Ovary (tissue), 9 donors: ENCODE measurements around the gene ST3GAL3. TPM values are rescaled to one million over a fixed set of nuclear protein-coding genes. Genes with fewer than 3 reads are reported as not detected.

ENCODE experiments used
- DNase-seq, 5 donors: peaks; one replicate each; pipeline ENCODE4 v3.0.0-alpha.2; 2019 to 2020
- H3K27ac ChIP-seq, 2 donors: fragments of 200-600 bp; one replicate each; pipeline versions ENCODE4 v1.5.1 to v1.8.0; 2019 to 2022
- H3K27me3 ChIP-seq: fragments of 200-600 bp; one replicate; pipeline ENCODE4 v1.8.0; 2022
- H3K36me3 ChIP-seq: fragments of 200-600 bp; sonication (generic); one replicate; pipeline ENCODE4 v1.5.1; 2019
- H3K4me1 ChIP-seq: one replicate; pipeline ENCODE4 v1.8.1; 2013; ENCODE audit warnings: mild to moderate bottlenecking, moderate library complexity; ENCODE audit not compliant: insufficient read depth
- H3K4me3 ChIP-seq: fragments of 200-600 bp; sonication (generic); one replicate; pipeline ENCODE4 v1.5.1; 2017
- H3K9me3 ChIP-seq, 2 donors: fragments of 200-600 bp in 1 of 2; sonication (generic) in 1 of 2; one replicate each; pipeline versions ENCODE4 v1.5.1 to v1.8.1; 2013 to 2019; ENCODE audit warnings: mild to moderate bottlenecking in 1 of 2, moderate library complexity in 1 of 2
- CTCF ChIP-seq, 3 donors: fragments of 450-650 bp in 2 of 3; fragments of 200-600 bp in 1 of 3; IDR thresholded peaks; one replicate each; pipeline versions ENCODE4 v1.5.1 to v1.8.0; 2016 to 2022; ENCODE audit warnings: antibody characterized with exemption in 3 of 3, mild to moderate bottlenecking in 1 of 3
- EP300 ChIP-seq: sonication (generic); formaldehyde crosslinking; IDR thresholded peaks from one replicate; pipeline ENCODE4 v1.6.1; 2017; ENCODE audit warnings: antibody characterized with exemption
- POLR2A ChIP-seq: fragments of 450-650 bp; IDR thresholded peaks from one replicate; pipeline ENCODE4 v1.6.1; 2017; ENCODE audit warnings: antibody characterized with exemption, mild to moderate bottlenecking, moderate library complexity
- WGBS, 3 donors: extraction: QIAGEN DNeasy Blood & Tissue Kit in 1 of 3; methylation state at CpG; one replicate each; pipeline versions ENCODE4 v1.1.5 to v1.1.7; 2013 to 2017; 5-methylcytosine and 5-hydroxymethylcytosine counted together
- intact Hi-C, 4 donors: fragments of 100-400 bp; cut with DNase I; formaldehyde crosslinking; loops; one replicate each; pipeline versions ENCODE4 v1.11.0 to v1.15.1; 2022 to 2023
- polyA plus RNA-seq, 2 donors: library from polyadenylated mRNA; stranded (reverse); fragments of 200-250 nt in 1 of 2; fragments of 350-450 nt in 1 of 2; fragmentation: Illumina TruSeq in 1 of 2; extraction: RNeasy Lipid Tissue Mini Kit (QIAGEN cat#74804) in 1 of 2; gene quantifications; one replicate each; pipeline ENCODE4 v1.2.3, GENCODE V29; 2013 to 2014
- total RNA-seq, 7 donors: library from RNA; depleted of rRNA in 2 of 7; stranded (reverse); fragments of >200 nt in 2 of 7; fragmentation: NEBNext Ultra II Directional in 3 of 7; extraction: Animal tissue kit (Norgen Biotek cat#: 25700) in 3 of 7; gene quantifications; one replicate each; pipeline versions ENCODE4 v1.1.0 to v1.2.4, GENCODE V29; 2016 to 2023
- donor health status: DM: no; HTN: no; CAD: no; lungs with moderate emphysema.
- donor health status: DM: no; HTN: no; CAD: no.
- donor health status: Bipolar disorder and iron deficiency.
- donor health status: DM: yes; HTN: yes; CAD: no.
- donor health status: DM: no; HTN: no; CAD: no.
- donor health status: DM: yes; HTN: yes; CAD: no.

The ST3GAL3 gene
- total and polyA plus RNA-seq, 9 donors: 11.4 to 43.3 (median 27.1) TPM

DNA sequence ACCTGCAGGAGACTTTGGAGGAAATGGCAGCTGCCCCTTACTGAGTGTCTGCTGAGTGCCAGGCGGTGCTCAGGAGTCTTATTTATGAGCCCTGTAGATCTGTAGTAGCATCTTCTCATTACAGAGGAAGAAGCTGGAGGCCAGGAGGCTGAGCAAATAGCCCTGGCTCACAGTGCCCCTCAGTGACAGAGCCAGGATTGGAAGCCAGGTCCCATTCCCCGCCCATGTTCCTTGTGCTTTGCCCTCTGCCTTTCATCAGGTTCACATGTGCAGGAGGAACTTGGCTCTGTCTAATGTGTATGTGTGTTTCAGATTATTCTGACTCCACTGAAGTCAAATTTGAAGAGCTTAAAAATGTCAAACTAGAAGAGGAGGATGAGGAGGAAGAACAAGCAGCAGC, 36.1 kb upstream of the ST3GAL3 start:
- H3K27me3 ChIP-seq: no peaks in the 10 kb centered on the region
- H3K4me1 ChIP-seq: no peaks in the 10 kb centered on the region
- no peak for TF ChIP-seq POLR2A
- TF ChIP-seq EP300: no peak
- no peak for TF ChIP-seq CTCF (IDR thresholded peaks at IDR 0.05)
- peaks cover 2% of the 10 kb centered on the region for H3K36me3 ChIP-seq
- no peak overlapping the region for H3K27ac ChIP-seq
- no peak overlapping the region for H3K4me3 ChIP-seq
- no peak for DNase-seq
- intact Hi-C loops: no loop called here
- no peaks in the 10 kb centered on the region for H3K9me3 ChIP-seq
- WGBS, 3 donors: 55 to 93% (median 77%) methylated on average over 2 of the region's 2 CpGs

DNA sequence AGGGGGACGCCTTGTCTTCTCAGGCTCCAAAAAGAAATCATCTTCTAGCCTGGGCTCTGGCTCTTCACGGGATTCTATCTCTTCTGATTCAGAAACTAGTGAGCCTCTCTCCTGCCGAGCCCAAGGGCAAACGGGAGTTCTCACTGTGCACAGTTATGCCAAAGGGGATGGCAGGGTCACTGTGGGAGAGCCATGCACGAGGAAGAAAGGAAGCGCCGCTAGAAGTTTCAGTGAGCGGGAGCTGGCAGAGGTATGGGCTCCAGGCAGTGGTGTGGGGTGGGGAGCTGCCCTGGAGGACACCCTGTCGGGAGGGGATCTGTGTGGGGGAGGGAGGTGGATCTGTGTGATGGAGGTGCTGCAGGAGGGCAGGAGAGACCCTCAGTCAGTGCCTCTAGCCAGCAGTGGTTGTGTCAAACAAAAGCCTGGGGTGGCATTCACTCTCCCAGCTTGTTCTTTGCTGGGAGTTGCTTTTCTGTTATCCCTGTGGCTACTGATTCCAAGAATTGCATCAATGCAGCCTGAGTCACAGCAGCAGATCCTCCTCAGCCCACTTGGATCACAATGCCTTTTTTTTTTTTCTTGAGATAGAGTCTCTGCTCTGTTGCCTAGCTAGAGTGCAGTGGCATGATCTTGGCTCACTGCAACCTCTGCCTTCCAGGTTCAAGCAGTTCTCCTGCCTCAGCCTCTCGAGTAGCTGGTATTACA, 35.6 kb upstream of the ST3GAL3 start:
- TF ChIP-seq CTCF (IDR thresholded peaks at IDR 0.05) (no peak), POLR2A (no peak), EP300 (no peak)
- no peak overlapping the region for H3K4me3 ChIP-seq
- H3K9me3 ChIP-seq: no peaks in the 10 kb centered on the region
- 41 to 61% (median 53%) methylated on average over 10 of the region's 10 CpGs for WGBS, 3 donors
- H3K4me1 ChIP-seq: no peaks in the 10 kb centered on the region
- DNase-seq: no peak
- H3K27me3 ChIP-seq: no peaks in the 10 kb centered on the region
- no peak overlapping the region for H3K27ac ChIP-seq
- no peaks in the 10 kb centered on the region for H3K36me3 ChIP-seq
- intact Hi-C loops: no loop called here

DNA sequence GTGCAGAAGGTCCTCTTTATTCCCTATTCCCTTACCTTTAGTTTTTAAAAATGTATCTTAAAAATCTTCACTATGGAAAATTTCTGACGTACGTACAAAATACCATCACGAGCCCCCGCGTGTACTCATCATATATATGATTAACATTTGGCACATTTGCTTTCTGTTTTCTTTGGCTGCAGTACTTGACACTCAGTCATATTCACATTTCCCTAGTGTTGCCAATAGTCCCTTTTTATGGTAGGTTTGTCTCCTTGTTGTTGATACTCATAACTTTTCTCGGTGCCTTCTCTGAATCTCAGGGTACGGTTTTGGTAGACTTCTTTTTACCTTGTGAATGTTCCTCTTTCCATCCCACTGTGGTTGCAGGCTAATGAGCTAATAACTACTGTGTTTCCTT, 34.1 kb upstream of the ST3GAL3 start:
- no peak overlapping the region for H3K27ac ChIP-seq
- intact Hi-C loops: no loop called here
- DNase-seq: no peak
- no peaks in the 10 kb centered on the region for H3K36me3 ChIP-seq
- H3K27me3 ChIP-seq: no peaks in the 10 kb centered on the region
- no peak for TF ChIP-seq EP300
- no peak for TF ChIP-seq POLR2A
- no peak for TF ChIP-seq CTCF (IDR thresholded peaks at IDR 0.05)
- H3K4me3 ChIP-seq: no peak overlapping the region
- 90 to 93% (median 91%) methylated on average over 7 of the region's 7 CpGs for WGBS, 3 donors
- no peaks in the 10 kb centered on the region for H3K9me3 ChIP-seq
- no peaks in the 10 kb centered on the region for H3K4me1 ChIP-seq

GRCh38 chr1:43678940-43679339, 28.4 kb upstream of the ST3GAL3 start:
- intact Hi-C loops: no loop called here
- Histone ChIP-seq H3K27me3 (no peaks in the 10 kb centered on the region), H3K4me3 (no peak overlapping the region), H3K27ac (no peak overlapping the region), H3K9me3 (no peaks in the 10 kb centered on the region), H3K36me3 (no peaks in the 10 kb centered on the region), H3K4me1 (no peaks in the 10 kb centered on the region)
- 63 to 66% (median 65%) methylated on average over 2 of the region's 2 CpGs for WGBS, 3 donors
- no peak for DNase-seq
- TF ChIP-seq EP300 (no peak), CTCF (IDR thresholded peaks at IDR 0.05) (no peak), POLR2A (no peak)
